Caco-2 (cell line): Measurements from ENCODE around the gene LRBA. TPM values are rescaled to one million over a fixed set of nuclear protein-coding genes. Genes with fewer than 3 reads are reported as not detected.

Source experiments
- BruUV-seq: library from RNA; stranded (reverse); fragments of 400-500 nt; replicated peaks from 2 replicates; lab custom pipeline; 2021; lab: Mats Ljungman, UMichigan
- CTCF ChIA-PET: fragments of 300-600 bp; sonication (Branson Sonifier 250); formaldehyde crosslinking; loops from one replicate; lab custom pipeline; 2022; ENCODE audit warnings: antibody characterized with exemption; lab: Charles Lee
- POLR2A ChIA-PET: fragments of 300-600 bp; sonication (Branson Sonifier 250); formaldehyde crosslinking; loops from one replicate; lab custom pipeline; 2022; ENCODE audit warnings: antibody characterized with exemption; lab: Charles Lee
- DNase-seq, 2 experiments: peaks; one replicate each; pipeline versions ENCODE4 v3.0.0 to v3.0.0-alpha.2; 2020 to 2022
- H3K27me3 ChIP-seq: replicated peaks from 2 replicates; pipeline ENCODE4 v1.6.0; 2011; ENCODE audit warnings: low read length; ENCODE audit not compliant: control insufficient read depth, insufficient read depth
- H3K36me3 ChIP-seq: 2 replicates; pipeline ENCODE4 v1.5.1; 2011; ENCODE audit warnings: low read length; ENCODE audit not compliant: control insufficient read depth, insufficient read depth
- H3K4me1 ChIP-seq: fragments of 250-450 bp; sonication (Bioruptor Pico); 2 replicates; pipeline ENCODE4 v1.5.1; 2020; ENCODE audit warnings: mild to moderate bottlenecking
- H3K4me3 ChIP-seq: 2 replicates; pipeline ENCODE4 v1.5.1; 2011; ENCODE audit warnings: low read depth, mild to moderate bottlenecking, control low read depth, low read length
- H3K9me3 ChIP-seq: fragments of 250-450 bp; sonication (Bioruptor Pico); 2 replicates; pipeline ENCODE4 v1.5.1; 2020; ENCODE audit warnings: mild to moderate bottlenecking, moderate library complexity
- H3K27ac Mint-ChIP-seq: one replicate; pipeline ENCODE4 v1.8.0; 2022; ENCODE audit warnings: mixed read lengths; ENCODE audit not compliant: unreplicated experiment
- H3K27me3 Mint-ChIP-seq: one replicate; pipeline ENCODE4 v1.8.0; 2022; ENCODE audit warnings: mixed read lengths; ENCODE audit not compliant: insufficient read depth, unreplicated experiment
- H3K36me3 Mint-ChIP-seq: one replicate; pipeline ENCODE4 v1.8.0; 2022; ENCODE audit warnings: mild to moderate bottlenecking, mixed read lengths; ENCODE audit not compliant: insufficient read depth, unreplicated experiment
- H3K4me1 Mint-ChIP-seq: one replicate; pipeline ENCODE4 v1.8.0; 2022; ENCODE audit warnings: low read depth, mixed read lengths; ENCODE audit not compliant: unreplicated experiment
- H3K4me3 Mint-ChIP-seq: one replicate; pipeline ENCODE4 v1.8.0; 2022; ENCODE audit warnings: mild to moderate bottlenecking, moderate library complexity, mixed read lengths; ENCODE audit not compliant: unreplicated experiment
- H3K9me3 Mint-ChIP-seq: one replicate; pipeline ENCODE4 v1.8.0; 2022; ENCODE audit warnings: mixed read lengths; ENCODE audit not compliant: unreplicated experiment
- intact Hi-C: fragments of 100-400 bp; cut with micrococcal nuclease; formaldehyde crosslinking; loops from one replicate; pipeline ENCODE4 v1.10.0; 2022; ENCODE audit not compliant: unreplicated experiment
- total RNA-seq: library from RNA; stranded (reverse); gene quantifications from 2 replicates; pipeline ENCODE4 v1.2.3, GENCODE V29; 2022
- TF ChIP-seq, protein P1 (sequence below), 2 experiments: fragments of 200-600 bp in 1 of 2; IDR thresholded peaks; 1 replicate in 1 of 2; 2 replicates in 1 of 2; pipeline versions ENCODE4 v1.5.1 to v1.8.0; 2011 to 2022; ENCODE audit warnings: antibody characterized with exemption in 1 of 2, control low read depth in 1 of 2, inconsistent platforms in 1 of 2, low read depth in 1 of 2, low read length in 1 of 2, mild to moderate bottlenecking in 1 of 2, moderate library complexity in 1 of 2; ENCODE audit not compliant: insufficient read depth in 1 of 2, severe bottlenecking in 1 of 2, unreplicated experiment in 1 of 2

The LRBA gene
- total RNA-seq, 1 experiment from 2014 or later, result 53.2 TPM

DNA sequence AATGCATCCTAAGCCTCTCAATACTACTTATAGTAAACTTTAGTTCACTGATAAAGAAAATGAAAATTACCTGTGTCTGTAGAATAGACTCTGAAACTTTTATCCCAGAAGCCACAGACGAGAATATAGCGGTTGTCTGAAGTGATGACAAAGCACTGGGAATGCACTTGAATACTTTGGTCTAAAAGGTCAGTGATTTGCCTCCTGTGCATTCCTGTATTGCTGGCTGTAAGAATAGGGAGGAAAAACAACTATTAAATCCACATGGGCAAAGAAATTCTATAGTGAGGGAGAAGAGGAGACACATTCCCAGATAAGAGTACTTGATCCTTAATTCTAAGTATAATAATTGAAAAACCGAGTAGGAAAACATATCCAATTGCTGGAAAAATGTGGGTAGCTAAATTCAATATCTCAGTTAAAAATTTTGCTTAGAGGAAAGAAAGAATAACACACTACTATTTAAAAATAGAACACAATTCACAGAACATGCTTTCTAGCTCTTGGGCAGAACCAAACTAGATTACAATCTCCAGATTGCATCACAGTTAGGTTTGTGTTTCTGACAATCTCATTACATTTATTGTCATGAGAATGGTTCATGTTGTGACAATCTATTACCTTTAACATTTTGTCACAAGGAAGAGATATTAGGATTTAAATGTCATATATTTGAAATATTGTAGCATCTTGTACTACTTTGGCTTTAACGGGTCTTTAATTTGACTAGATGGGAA is 704.8 kb downstream of the LRBA start:
- H3K4me3 Mint-ChIP-seq, result no peak overlapping the region

DNA sequence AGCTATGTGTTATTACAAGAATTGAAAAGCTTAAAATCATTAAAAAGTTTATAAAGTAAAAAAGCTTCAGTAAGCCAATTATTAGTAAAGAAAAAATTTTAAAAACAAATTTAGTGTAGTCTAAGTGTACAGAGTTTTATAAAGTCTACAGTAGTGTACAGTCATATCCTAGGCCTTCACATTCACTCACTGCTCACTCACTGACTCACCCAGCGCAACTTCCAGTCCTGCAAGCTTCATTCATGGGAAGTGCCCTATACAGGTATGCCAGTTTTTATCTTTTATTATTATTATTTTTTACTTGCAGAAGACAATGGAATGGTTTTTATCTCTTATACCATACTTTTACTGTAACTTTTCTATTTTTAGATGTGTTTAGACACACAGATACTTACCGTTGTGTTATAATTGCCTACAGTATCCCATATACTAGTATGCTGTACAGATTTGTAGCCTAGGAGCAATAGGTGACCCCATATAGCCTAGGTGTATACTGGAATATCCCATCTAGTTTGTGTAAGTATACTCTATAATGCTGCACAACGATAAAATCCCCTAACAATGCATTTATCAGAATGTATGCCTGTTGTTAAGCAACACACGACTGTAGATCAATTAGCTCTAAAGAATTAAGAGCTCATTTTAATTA is 706.1 kb downstream of the LRBA start:
- DNase-seq, result no peak
- POLR2A ChIA-PET, result no interaction called here

More for the DNA sequence above, 704.8 kb downstream of the LRBA start:
- POLR2A ChIA-PET, result no interaction called here
- CTCF ChIA-PET, result no interaction called here
- intact Hi-C loops, result no loop called here
- no peaks in the 10 kb centered on the region for H3K36me3 ChIP-seq
- no peaks in the 10 kb centered on the region for H3K9me3 Mint-ChIP-seq
- no peak overlapping the region for H3K27ac Mint-ChIP-seq
- no peaks in the 10 kb centered on the region for H3K27me3 Mint-ChIP-seq
- BruUV-seq, result no TSS peak
- no peak for DNase-seq
- no peaks in the 10 kb centered on the region for H3K36me3 Mint-ChIP-seq
- TF ChIP-seq, protein P1, sequence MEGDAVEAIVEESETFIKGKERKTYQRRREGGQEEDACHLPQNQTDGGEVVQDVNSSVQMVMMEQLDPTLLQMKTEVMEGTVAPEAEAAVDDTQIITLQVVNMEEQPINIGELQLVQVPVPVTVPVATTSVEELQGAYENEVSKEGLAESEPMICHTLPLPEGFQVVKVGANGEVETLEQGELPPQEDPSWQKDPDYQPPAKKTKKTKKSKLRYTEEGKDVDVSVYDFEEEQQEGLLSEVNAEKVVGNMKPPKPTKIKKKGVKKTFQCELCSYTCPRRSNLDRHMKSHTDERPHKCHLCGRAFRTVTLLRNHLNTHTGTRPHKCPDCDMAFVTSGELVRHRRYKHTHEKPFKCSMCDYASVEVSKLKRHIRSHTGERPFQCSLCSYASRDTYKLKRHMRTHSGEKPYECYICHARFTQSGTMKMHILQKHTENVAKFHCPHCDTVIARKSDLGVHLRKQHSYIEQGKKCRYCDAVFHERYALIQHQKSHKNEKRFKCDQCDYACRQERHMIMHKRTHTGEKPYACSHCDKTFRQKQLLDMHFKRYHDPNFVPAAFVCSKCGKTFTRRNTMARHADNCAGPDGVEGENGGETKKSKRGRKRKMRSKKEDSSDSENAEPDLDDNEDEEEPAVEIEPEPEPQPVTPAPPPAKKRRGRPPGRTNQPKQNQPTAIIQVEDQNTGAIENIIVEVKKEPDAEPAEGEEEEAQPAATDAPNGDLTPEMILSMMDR (IDR thresholded peaks at IDR 0.05; ENCODE audit: insufficient read depth in 1 of 2, low read depth in 1 of 2, low read length in 1 of 2, severe bottlenecking in 1 of 2, unreplicated experiment in 1 of 2), result no peak
- H3K4me1 ChIP-seq, result no peaks in the 10 kb centered on the region
- no peaks in the 10 kb centered on the region for H3K27me3 ChIP-seq
- H3K9me3 ChIP-seq, result no peaks in the 10 kb centered on the region
- H3K4me3 ChIP-seq, result no peak overlapping the region
- no peaks in the 10 kb centered on the region for H3K4me1 Mint-ChIP-seq

DNA sequence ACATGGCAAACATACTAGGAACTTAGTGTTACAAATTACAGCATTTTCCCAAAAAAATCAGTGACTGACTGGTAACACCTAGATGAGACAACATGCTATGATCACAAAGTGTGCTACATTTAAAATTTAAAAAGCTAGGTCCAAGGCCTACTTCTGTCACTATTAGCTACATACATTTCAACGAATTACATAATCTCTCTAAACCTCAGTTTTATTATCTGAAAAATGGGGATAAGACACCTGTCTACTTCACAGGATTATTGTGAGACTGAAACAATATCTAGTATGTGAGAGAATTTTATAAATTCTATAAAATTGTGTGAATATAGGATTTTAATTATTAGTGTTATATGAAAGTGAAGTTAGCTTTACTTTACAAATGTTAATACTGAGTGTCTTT is 708.4 kb downstream of the LRBA start:
- Histone ChIP-seq H3K36me3 (no peaks in the 10 kb centered on the region), H3K9me3 (no peaks in the 10 kb centered on the region), H3K4me1 (no peaks in the 10 kb centered on the region), H3K4me3 (no peak overlapping the region), H3K27me3 (no peaks in the 10 kb centered on the region)
- Mint-ChIP-seq H3K27ac (no peak overlapping the region), H3K4me1 (no peaks in the 10 kb centered on the region), H3K9me3 (no peaks in the 10 kb centered on the region), H3K27me3 (no peaks in the 10 kb centered on the region), H3K36me3 (no peaks in the 10 kb centered on the region), H3K4me3 (no peak overlapping the region)
- BruUV-seq, result no TSS peak
- intact Hi-C loops, result no loop called here
- no peak for DNase-seq
- TF ChIP-seq, protein P1 (IDR thresholded peaks at IDR 0.05; ENCODE audit: insufficient read depth in 1 of 2, low read depth in 1 of 2, low read length in 1 of 2, severe bottlenecking in 1 of 2, unreplicated experiment in 1 of 2), result no peak
- ChIA-PET POLR2A (no interaction called here), CTCF (no interaction called here)

More for the DNA sequence above, 706.1 kb downstream of the LRBA start:
- no TSS peak for BruUV-seq
- CTCF ChIA-PET, result no interaction called here
- Mint-ChIP-seq H3K4me3 (no peak overlapping the region), H3K36me3 (no peaks in the 10 kb centered on the region), H3K4me1 (no peaks in the 10 kb centered on the region), H3K27me3 (no peaks in the 10 kb centered on the region), H3K27ac (no peak overlapping the region), H3K9me3 (no peaks in the 10 kb centered on the region)
- Histone ChIP-seq H3K9me3 (no peaks in the 10 kb centered on the region), H3K27me3 (no peaks in the 10 kb centered on the region), H3K4me3 (no peak overlapping the region), H3K36me3 (no peaks in the 10 kb centered on the region), H3K4me1 (no peaks in the 10 kb centered on the region)
- intact Hi-C loops, result no loop called here
- TF ChIP-seq, protein P1 (IDR thresholded peaks at IDR 0.05; ENCODE audit: insufficient read depth in 1 of 2, low read depth in 1 of 2, low read length in 1 of 2, severe bottlenecking in 1 of 2, unreplicated experiment in 1 of 2), result no peak
